Thoracic aorta (tissue), 2 donors: ENCODE results near the gene KIF21B. TPM values are rescaled to one million over a fixed set of nuclear protein-coding genes. Genes with fewer than 3 reads are reported as not detected.

Source experiments
- ATAC-seq: fragments of 150-250 bp; one replicate; pipeline ENCODE4 v1.8.0; 2017; ENCODE audit warnings: low read depth; ENCODE audit not compliant: insufficient number of reproducible peaks, low FRiP score
- DNase-seq: peaks from one replicate; pipeline ENCODE4 v3.0.0-alpha.2; 2020; ENCODE audit warnings: low spot score
- H3K27ac ChIP-seq, 2 donors: fragments of 200-600 bp; sonication (generic); 1 replicate in 1 of 2; 2 replicates in 1 of 2; pipeline ENCODE4 v1.5.1; 2016; ENCODE audit warnings: mild to moderate bottlenecking in 2 of 2, moderate library complexity in 2 of 2
- H3K27me3 ChIP-seq: fragments of 200-600 bp; sonication (generic); replicated peaks from 2 replicates; pipeline ENCODE4 v1.6.0; 2016; ENCODE audit warnings: mild to moderate bottlenecking; ENCODE audit not compliant: insufficient read depth
- H3K36me3 ChIP-seq: fragments of 200-600 bp; sonication (generic); one replicate; pipeline ENCODE4 v1.5.1; 2016
- H3K4me1 ChIP-seq, 2 donors: fragments of 200-600 bp; sonication (generic); 1 replicate in 1 of 2; 2 replicates in 1 of 2; pipeline versions ENCODE4 v1.5.1 to v1.6.0; 2016; ENCODE audit warnings: low read depth in 2 of 2, mild to moderate bottlenecking in 1 of 2; ENCODE audit not compliant: control insufficient read depth in 1 of 2
- H3K4me3 ChIP-seq: fragments of 200-600 bp; sonication (generic); 2 replicates; pipeline ENCODE4 v1.5.1; 2016; ENCODE audit warnings: mild to moderate bottlenecking
- H3K9me3 ChIP-seq: fragments of 200-600 bp; sonication (generic); 2 replicates; pipeline ENCODE4 v1.5.1; 2016
- CTCF ChIP-seq: fragments of 200-600 bp; sonication (generic); IDR thresholded peaks from one replicate; pipeline ENCODE4 v1.5.1; 2019; ENCODE audit warnings: antibody characterized with exemption
- total RNA-seq, 2 donors: library from RNA; depleted of rRNA; stranded (reverse); fragments of >200 nt; gene quantifications; one replicate each; pipeline versions ENCODE4 v1.1.0 to v1.2.3, GENCODE V29; 2016

KIF21B gene
- total RNA-seq, 2 donors from 2014 or later = 4.2 to 4.7 TPM

- ATAC-seq (no peak), DNase-seq (no peak)
- Histone ChIP-seq H3K4me3 (no peak overlapping the region), H3K4me1 (peaks cover 4 to 19% of the 10 kb centered on the region in 2 donors), H3K9me3 (no peaks in the 10 kb centered on the region), H3K27ac (peak overlapping the region; percentile 25 to 44), H3K27me3 (no peaks in the 10 kb centered on the region), H3K36me3 (no peaks in the 10 kb centered on the region)
- no peak for TF ChIP-seq CTCF
Observed at GRCh38 chr1:200923601-200924000, 99.9 kb downstream of the KIF21B start.

- Histone ChIP-seq H3K4me1 (peaks cover 4 to 19% of the 10 kb centered on the region in 2 donors), H3K9me3 (no peaks in the 10 kb centered on the region), H3K36me3 (no peaks in the 10 kb centered on the region), H3K4me3 (no peak overlapping the region), H3K27me3 (no peaks in the 10 kb centered on the region), H3K27ac (no peak overlapping the region)
- TF ChIP-seq CTCF = no peak
- ATAC-seq (no peak), DNase-seq (no peak)
Observed at GRCh38 chr1:200922406-200922805, 101.1 kb downstream of the KIF21B start.

- TF ChIP-seq CTCF = no peak
- no peaks in the 10 kb centered on the region for H3K27me3 ChIP-seq
- no peak overlapping the region for H3K4me3 ChIP-seq
- ATAC-seq (no peak), DNase-seq (no peak)
- H3K27ac ChIP-seq = no peak overlapping the region
- H3K36me3 ChIP-seq = no peaks in the 10 kb centered on the region
- peaks cover 4 to 19% of the 10 kb centered on the region in 2 donors for H3K4me1 ChIP-seq
- no peaks in the 10 kb centered on the region for H3K9me3 ChIP-seq
Observed at GRCh38 chr1:200921571-200922110, 101.9 kb downstream of the KIF21B start.

Other genes starting within 250 kb of the KIF21B start
- gene GPR25, start 150.7 kb downstream of the KIF21B start, total RNA-seq = not detected
- gene INAVA, start 128.8 kb downstream of the KIF21B start, total RNA-seq = 1 to 10 TPM; 1.8 to 3.5 TPM
- not detected for gene CACNA1S, start 88.7 kb upstream of the KIF21B start, total RNA-seq
- not detected for gene ASCL5, start 103.5 kb upstream of the KIF21B start, total RNA-seq
- 10 to 100 TPM; 30.0 to 58.2 TPM for gene TMEM9, start 130.8 kb upstream of the KIF21B start, total RNA-seq
- gene IGFN1, start 167.1 kb upstream of the KIF21B start, total RNA-seq = not detected